ENCODE measurements around the gene SCAMP5. TPM values are rescaled to one million over a fixed set of nuclear protein-coding genes. Genes with fewer than 3 reads are reported as not detected.

Gene SCAMP5
- total RNA-seq, 3 donors from 2014 or later = 7.3 to 10.8 (median 7.4) TPM

GRCh38 chr15:75061272-75061671, 65.9 kb downstream of the SCAMP5 start:
- peak; percentile 47 for ATAC-seq
- Histone ChIP-seq H3K9me3 (no peaks in the 10 kb centered on the region), H3K4me3 (no peak overlapping the region), H3K36me3 (ENCODE audit: low read depth) (no peaks in the 10 kb centered on the region), H3K4me1 (ENCODE audit: low read depth) (no peaks in the 10 kb centered on the region)
- intact Hi-C loops (cut with DNase I, micrococcal nuclease) = no loop called here
- no peak for TF ChIP-seq CTCF (IDR thresholded peaks at IDR 0.05)
- peak in 1 of 3 donors; percentile 9 for DNase-seq

GRCh38 chr15:75062706-75063105, 67.3 kb downstream of the SCAMP5 start:
- no peaks in the 10 kb centered on the region for H3K9me3 ChIP-seq
- ATAC-seq (no peak), DNase-seq (no peak)

GRCh38 chr15:75063338-75063737, 68.0 kb downstream of the SCAMP5 start:
- intact Hi-C loops (cut with DNase I, micrococcal nuclease) = no loop called here

More at GRCh38 chr15:75062706-75063105, 67.3 kb downstream of the SCAMP5 start:
- intact Hi-C loops (cut with DNase I, micrococcal nuclease) = no loop called here
- Histone ChIP-seq H3K4me1 (ENCODE audit: low read depth) (no peaks in the 10 kb centered on the region), H3K4me3 (no peak overlapping the region), H3K36me3 (ENCODE audit: low read depth) (no peaks in the 10 kb centered on the region)
- no peak for TF ChIP-seq CTCF (IDR thresholded peaks at IDR 0.05)

GRCh38 chr15:75063889-75064288, 68.5 kb downstream of the SCAMP5 start:
- Histone ChIP-seq H3K36me3 (ENCODE audit: low read depth) (no peaks in the 10 kb centered on the region), H3K9me3 (no peaks in the 10 kb centered on the region), H3K4me1 (ENCODE audit: low read depth) (no peaks in the 10 kb centered on the region), H3K4me3 (no peak overlapping the region)
- no peak for ATAC-seq
- DNase-seq = no peak
- intact Hi-C loops (cut with DNase I, micrococcal nuclease) = no loop called here
- TF ChIP-seq CTCF (IDR thresholded peaks at IDR 0.05) = no peak

More at GRCh38 chr15:75063338-75063737, 68.0 kb downstream of the SCAMP5 start:
- ATAC-seq = no peak
- no peaks in the 10 kb centered on the region for H3K9me3 ChIP-seq
- no peak overlapping the region for H3K4me3 ChIP-seq
- H3K36me3 ChIP-seq (ENCODE audit: low read depth) = no peaks in the 10 kb centered on the region
- no peaks in the 10 kb centered on the region for H3K4me1 ChIP-seq (ENCODE audit: low read depth)
- no peak for TF ChIP-seq CTCF (IDR thresholded peaks at IDR 0.05)
- DNase-seq = no peak

GRCh38 chr15:75064846-75065245, 69.5 kb downstream of the SCAMP5 start:
- Histone ChIP-seq H3K4me1 (ENCODE audit: low read depth) (no peaks in the 10 kb centered on the region), H3K4me3 (no peak overlapping the region), H3K9me3 (no peaks in the 10 kb centered on the region), H3K36me3 (ENCODE audit: low read depth) (no peaks in the 10 kb centered on the region)
- no peak for TF ChIP-seq CTCF (IDR thresholded peaks at IDR 0.05)
- intact Hi-C loops (cut with DNase I, micrococcal nuclease) = no loop called here
- DNase-seq (no peak), ATAC-seq (no peak)

GRCh38 chr15:75065467-75065850, 70.1 kb downstream of the SCAMP5 start:
- Histone ChIP-seq H3K4me3 (no peak overlapping the region), H3K9me3 (no peaks in the 10 kb centered on the region), H3K4me1 (ENCODE audit: low read depth) (no peaks in the 10 kb centered on the region), H3K36me3 (ENCODE audit: low read depth) (no peaks in the 10 kb centered on the region)
- intact Hi-C loops (cut with DNase I, micrococcal nuclease) = no loop called here
- ATAC-seq (no peak), DNase-seq (no peak)
- no peak for TF ChIP-seq CTCF (IDR thresholded peaks at IDR 0.05)

All from mucosa of descending colon (tissue), 3 donors.